Right ventricle myocardium inferior (tissue), 1 donor: ENCODE measurements around the gene CRIP1. TPM values are rescaled to one million over a fixed set of nuclear protein-coding genes. Genes with fewer than 3 reads are reported as not detected.

Experiments
- ATAC-seq: fragments of 200-7000 bp; cut with Tn5 transposase; one replicate; pipeline ENCODE4 v1.9.1; 2020; ENCODE audit warnings: mild to moderate bottlenecking, moderate library complexity
- DNase-seq: peaks from one replicate; pipeline ENCODE4 v3.0.0; 2021; ENCODE audit errors: missing footprints
- intact Hi-C: fragments of 100-400 bp; cut with DNase I; formaldehyde crosslinking; loops from one replicate; pipeline ENCODE4 v1.11.0; 2022
- total RNA-seq: library from RNA; stranded (reverse); fragmentation: NEBNext Ultra II Directional; extraction: Animal tissue kit (Norgen Biotek cat#: 25700); gene quantifications from one replicate; pipeline ENCODE4 v1.2.1, GENCODE V29; 2021
- donor health status: DM: no; HTN: yes; CAD: no; lungs with severe emphysema.

CRIP1 gene
- total RNA-seq, 1 donor from 2014 or later: 82.0 TPM

- DNase-seq (peak; percentile 64), ATAC-seq (peak; percentile 7)
- intact Hi-C loops: loop anchor here (2.0 kb wide), 1 partner anchor 31 kb away; no protein-coding TSS in a partner anchor
Measured at GRCh38 chr14:105525861-105526775, 39.4 kb downstream of the CRIP1 start, which contains the start of gene TMEM121. TSS of gene TMEM121 (plus strand) at chr14:105526583. CDS start at chr14:105528835, 2,252 bp downstream.

GRCh38 chr14:105526776-105527380, 40.2 kb downstream of the CRIP1 start:
- DNase-seq: no peak
- intact Hi-C loops: loop anchor here (2.0 kb wide), 1 partner anchor 32 kb away; no protein-coding TSS in a partner anchor
- no peak for ATAC-seq

GRCh38 chr14:105527381-105527825, 40.7 kb downstream of the CRIP1 start:
- intact Hi-C loops: loop anchor here (2.0 kb wide), 1 partner anchor 33 kb away; no protein-coding TSS in a partner anchor
- ATAC-seq: no peak
- DNase-seq: peak; percentile 55

- intact Hi-C loops: loop anchor here (1.0 to 2.0 kb wide), 3 partner anchors 33 to 323 kb away; no protein-coding TSS in a partner anchor
- ATAC-seq (peak; percentile 81), DNase-seq (peak; percentile 89)
Measured at GRCh38 chr14:105527826-105528585, 41.3 kb downstream of the CRIP1 start.

- no peak for ATAC-seq
- DNase-seq: no peak
- intact Hi-C loops: loop anchor here (1.0 to 2.0 kb wide), 2 partner anchors 157 to 324 kb away; no protein-coding TSS in a partner anchor
Measured at GRCh38 chr14:105528586-105529318, 42.1 kb downstream of the CRIP1 start.

GRCh38 chr14:105529319-105529568, 42.6 kb downstream of the CRIP1 start:
- DNase-seq (no peak), ATAC-seq (no peak)
- intact Hi-C loops: loop anchor here (2.0 kb wide), 1 partner anchor 324 kb away; no protein-coding TSS in a partner anchor

- ATAC-seq (no peak), DNase-seq (peak; percentile 64)
- intact Hi-C loops: loop anchor here (2.0 kb wide), 1 partner anchor 325 kb away; no protein-coding TSS in a partner anchor
Measured at GRCh38 chr14:105529569-105530284, 43.0 kb downstream of the CRIP1 start.

GRCh38 chr14:105530285-105531087, 43.8 kb downstream of the CRIP1 start:
- no peak for ATAC-seq

GRCh38 chr14:105531088-105531893, 44.6 kb downstream of the CRIP1 start:
- intact Hi-C loops: no loop called here
- DNase-seq (no peak), ATAC-seq (no peak)

More at GRCh38 chr14:105530285-105531087, 43.8 kb downstream of the CRIP1 start:
- intact Hi-C loops: no loop called here
- no peak for DNase-seq

- no peak for ATAC-seq
- peak; percentile 44 for DNase-seq
- intact Hi-C loops: no loop called here
Measured at GRCh38 chr14:105531894-105532623, 45.4 kb downstream of the CRIP1 start.

- intact Hi-C loops: no loop called here
- DNase-seq (no peak), ATAC-seq (no peak)
Measured at GRCh38 chr14:105532735-105533141, 46.1 kb downstream of the CRIP1 start.

- intact Hi-C loops: no loop called here
- no peak for ATAC-seq
- no peak for DNase-seq
Measured at GRCh38 chr14:105533391-105533790, 46.7 kb downstream of the CRIP1 start.

- intact Hi-C loops: no loop called here
- no peak for ATAC-seq
- no peak for DNase-seq
Measured at GRCh38 chr14:105533811-105534498, 47.3 kb downstream of the CRIP1 start.

- intact Hi-C loops: no loop called here
- DNase-seq: no peak
Measured at GRCh38 chr14:105534586-105534985, 47.9 kb downstream of the CRIP1 start.

GRCh38 chr14:105536051-105536450, 49.4 kb downstream of the CRIP1 start:
- ATAC-seq: no peak
- intact Hi-C loops: no loop called here

More at GRCh38 chr14:105534586-105534985, 47.9 kb downstream of the CRIP1 start:
- no peak for ATAC-seq

More at GRCh38 chr14:105536051-105536450, 49.4 kb downstream of the CRIP1 start:
- no peak for DNase-seq
